HCT116 (cell line): ENCODE results near the gene IMMP2L. TPM values are rescaled to one million over a fixed set of nuclear protein-coding genes. Genes with fewer than 3 reads are reported as not detected.

Experiments
- ATAC-seq: fragments of 200-7000 bp; cut with Tn5 transposase; 2 replicates; pipeline ENCODE4 v1.9.1; 2020; ENCODE audit warnings: mild to moderate bottlenecking, moderate library complexity
- BruUV-seq: library from RNA; stranded (reverse); fragments of 400-500 nt; replicated peaks from 2 replicates; lab custom pipeline; 2021; lab: Mats Ljungman, UMichigan
- CTCF ChIA-PET: fragments of 300-600 bp; sonication (Branson Sonifier 250); formaldehyde crosslinking; loops from one replicate; lab custom pipeline; 2021; ENCODE audit warnings: antibody characterized with exemption; lab: Charles Lee
- POLR2A ChIA-PET: fragments of 300-600, 350-600 bp; sonication (Branson Sonifier 250); formaldehyde crosslinking; loops from one replicate; lab custom pipeline; 2021; ENCODE audit warnings: antibody characterized with exemption; lab: Charles Lee
- RAD21 ChIA-PET, 2 experiments: fragments of 300-600 bp; sonication (Branson Sonifier 250); formaldehyde crosslinking; loops; one replicate each; lab custom pipeline; 2023; ENCODE audit warnings: low total read pairs in 2 of 2; ENCODE audit not compliant: uncharacterized antibody in 2 of 2, unreplicated experiment in 2 of 2, low non-redundant PET in 1 of 2; lab: Charles Lee
- DNase-seq: peaks from one replicate; pipeline ENCODE4 v3.0.0-alpha.2; 2010; ENCODE audit warnings: low read depth, low spot score
- H2AFZ ChIP-seq: fragments of 200-600 bp; shearing (Covaris generic), sonication (generic); 2 replicates; pipeline ENCODE4 v1.6.1; 2017; ENCODE audit warnings: low read depth, mixed run types, mixed read lengths, antibody characterized with exemption, low read length; ENCODE audit not compliant: poor library complexity, severe bottlenecking
- H3K27ac ChIP-seq: 2 replicates; pipeline ENCODE4 v1.5.1; 2012; ENCODE audit warnings: low read depth, low read length
- H3K27me3 ChIP-seq: fragments of 200-600 bp; sonication (generic); 2 replicates; pipeline ENCODE4 v1.6.1; 2016; ENCODE audit warnings: mixed run types, low read length, mixed read lengths; ENCODE audit not compliant: insufficient read depth
- H3K36me3 ChIP-seq, 2 experiments: fragments of 200-500 bp in 1 of 2; fragments of 200-600 bp in 1 of 2; sonication (Bioruptor generic) in 1 of 2; sonication (generic) in 1 of 2; 2 replicates each; pipeline versions ENCODE4 v1.5.1 to v1.6.1; 2014 to 2016; ENCODE audit warnings: low read length in 2 of 2, inconsistent platforms in 1 of 2, mixed read lengths in 1 of 2, mixed run types in 1 of 2; ENCODE audit not compliant: insufficient read depth in 2 of 2, control insufficient read depth in 1 of 2
- H3K4me1 ChIP-seq, 2 experiments: fragments of 200-600 bp in 1 of 2; sonication (generic) in 1 of 2; 2 replicates each; pipeline versions ENCODE4 v1.5.1 to v1.6.1; 2012 to 2017; ENCODE audit warnings: low read length in 2 of 2, inconsistent platforms in 1 of 2, mild to moderate bottlenecking in 1 of 2, mixed read lengths in 1 of 2, mixed run types in 1 of 2, moderate library complexity in 1 of 2; ENCODE audit not compliant: insufficient read depth in 2 of 2, control insufficient read depth in 1 of 2
- H3K4me2 ChIP-seq: fragments of 200-600 bp; sonication (generic); 2 replicates; pipeline ENCODE4 v1.6.1; 2017; ENCODE audit warnings: mixed run types, low read length, mixed read lengths
- H3K4me3 ChIP-seq, 2 experiments: fragments of 200-600 bp in 1 of 2; sonication (generic) in 1 of 2; replicated peaks in 1 of 2; 2 replicates each; pipeline ENCODE4 v1.5.1; 2011 to 2016; ENCODE audit warnings: low read length in 2 of 2, control low read depth in 1 of 2, low read depth in 1 of 2, mild to moderate bottlenecking in 1 of 2, mixed read lengths in 1 of 2, mixed run types in 1 of 2
- H3K79me2 ChIP-seq: fragments of 200-600 bp; sonication (generic); 2 replicates; pipeline ENCODE4 v1.6.1; 2017; ENCODE audit warnings: mild to moderate bottlenecking, mixed run types, low read length, moderate library complexity, mixed read lengths; ENCODE audit not compliant: insufficient read depth
- H3K9ac ChIP-seq: fragments of 200-600 bp; sonication (generic); 2 replicates; pipeline ENCODE4 v1.6.1; 2016; ENCODE audit warnings: low read length, mixed read lengths
- H3K9me2 ChIP-seq: fragments of 200-600 bp; sonication (generic), shearing (Covaris generic); 2 replicates; pipeline ENCODE4 v1.6.1; 2017; ENCODE audit warnings: mixed run types, mild to moderate bottlenecking, moderate library complexity; ENCODE audit not compliant: insufficient read depth
- H3K9me3 ChIP-seq, 2 experiments: fragments of 200-500 bp in 1 of 2; fragments of 200-600 bp in 1 of 2; sonication (Bioruptor generic) in 1 of 2; sonication (generic) in 1 of 2; 2 replicates each; pipeline ENCODE4 v1.6.1; 2014 to 2017; ENCODE audit warnings: low read length in 2 of 2, mixed read lengths in 2 of 2, inconsistent platforms in 1 of 2, low read depth in 1 of 2, mild to moderate bottlenecking in 1 of 2, mixed run types in 1 of 2, moderate library complexity in 1 of 2; ENCODE audit not compliant: control insufficient read depth in 1 of 2, insufficient read depth in 1 of 2
- H4K20me1 ChIP-seq: fragments of 200-600 bp; sonication (generic), shearing (Covaris generic); 2 replicates; pipeline ENCODE4 v1.6.1; 2017; ENCODE audit warnings: mixed run types, mild to moderate bottlenecking, moderate library complexity; ENCODE audit not compliant: insufficient read depth
- ATF3 ChIP-seq: IDR thresholded peaks from 2 replicates; pipeline ENCODE4 v1.6.1; 2012
- CEBPB ChIP-seq: IDR thresholded peaks from 2 replicates; pipeline ENCODE4 v1.6.1; 2012; ENCODE audit warnings: low read depth
- CTCF ChIP-seq, 3 experiments: fragments of 200-600 bp in 1 of 3; sonication (generic) in 1 of 3; IDR thresholded peaks in 2 of 3; conservative IDR thresholded peaks in 1 of 3; 2 replicates each; pipeline ENCODE4 v1.5.1; 2012 to 2017; ENCODE audit warnings: low read depth in 2 of 3, low read length in 2 of 3, antibody characterized with exemption in 1 of 3, borderline replicate concordance in 1 of 3, control low read depth in 1 of 3, mild to moderate bottlenecking in 1 of 3, mixed read lengths in 1 of 3, mixed run types in 1 of 3, moderate library complexity in 1 of 3; ENCODE audit not compliant: insufficient read depth in 1 of 3
- FOSL1 ChIP-seq: IDR thresholded peaks from 2 replicates; pipeline ENCODE4 v1.6.1; 2012; ENCODE audit warnings: low read depth
- POLR2AphosphoS5 ChIP-seq: IDR thresholded peaks from 2 replicates; pipeline ENCODE4 v1.6.1; 2011; ENCODE audit warnings: mild to moderate bottlenecking, low read depth, low read length, moderate library complexity
- TCF7L2 ChIP-seq: IDR thresholded peaks from 2 replicates; pipeline ENCODE4 v1.7.0; 2011; ENCODE audit warnings: borderline replicate concordance, inconsistent platforms; ENCODE audit not compliant: insufficient read depth, insufficient read length; ENCODE audit errors: extremely low read depth
- ZFX ChIP-seq: fragments of 450-650 bp; IDR thresholded peaks from 2 replicates; pipeline ENCODE4 v1.6.1; 2017
- intact Hi-C: fragments of 100-400 bp; cut with micrococcal nuclease; formaldehyde crosslinking; loops from 2 replicates; pipeline ENCODE4 v1.10.0; 2022
- total RNA-seq: library from RNA; stranded (reverse); gene quantifications from one replicate; pipeline ENCODE4 v1.2.1, GENCODE V29; 2021; ENCODE audit not compliant: unreplicated experiment

The IMMP2L gene
- total RNA-seq, 1 experiment from 2014 or later, result 21.1 TPM

GRCh38 chr7:110767550-110768110 lies 794.7 kb downstream of the IMMP2L start (continued):
- TF ChIP-seq ATF3, result no peak

GRCh38 chr7:110766864-110767263 lies 795.4 kb downstream of the IMMP2L start:
- no peak overlapping the region for H3K9ac ChIP-seq
- H3K27me3 ChIP-seq, result no peaks in the 10 kb centered on the region
- RAD21 ChIA-PET, result no interaction called here
- no peak overlapping the region for H3K4me2 ChIP-seq
- intact Hi-C loops, result no loop called here
- H3K4me1 ChIP-seq, result no peaks in the 10 kb centered on the region
- H2AFZ ChIP-seq, result no peak overlapping the region
- no peaks in the 10 kb centered on the region for H4K20me1 ChIP-seq
- CTCF ChIA-PET, result no interaction called here
- BruUV-seq, result no TSS peak
- H3K27ac ChIP-seq, result no peak overlapping the region
- no peaks in the 10 kb centered on the region for H3K36me3 ChIP-seq
- H3K4me3 ChIP-seq, result no peak overlapping the region
- no peaks in the 10 kb centered on the region for H3K79me2 ChIP-seq
- H3K9me2 ChIP-seq, result no peaks in the 10 kb centered on the region
- ATAC-seq (no peak), DNase-seq (no peak)
- POLR2A ChIA-PET, result no interaction called here
- no peaks in the 10 kb centered on the region for H3K9me3 ChIP-seq
- TF ChIP-seq FOSL1 (no peak), CTCF (IDR thresholded peaks at IDR 0.05 in 2 of 3, conservative IDR thresholded peaks at IDR 0.05 in 1 of 3; ENCODE audit: borderline replicate concordance in 1 of 3, insufficient read depth in 1 of 3, low read depth in 2 of 3, low read length in 2 of 3) (no peak), TCF7L2 (no peak), ZFX (no peak), CEBPB (no peak), POLR2AphosphoS5 (no peak)
